ENCODE measurements around the gene CSHL1. TPM values are rescaled to one million over a fixed set of nuclear protein-coding genes. Genes with fewer than 3 reads are reported as not detected.

Gene CSHL1
- total RNA-seq, result not detected in 2 replicates

DNA sequence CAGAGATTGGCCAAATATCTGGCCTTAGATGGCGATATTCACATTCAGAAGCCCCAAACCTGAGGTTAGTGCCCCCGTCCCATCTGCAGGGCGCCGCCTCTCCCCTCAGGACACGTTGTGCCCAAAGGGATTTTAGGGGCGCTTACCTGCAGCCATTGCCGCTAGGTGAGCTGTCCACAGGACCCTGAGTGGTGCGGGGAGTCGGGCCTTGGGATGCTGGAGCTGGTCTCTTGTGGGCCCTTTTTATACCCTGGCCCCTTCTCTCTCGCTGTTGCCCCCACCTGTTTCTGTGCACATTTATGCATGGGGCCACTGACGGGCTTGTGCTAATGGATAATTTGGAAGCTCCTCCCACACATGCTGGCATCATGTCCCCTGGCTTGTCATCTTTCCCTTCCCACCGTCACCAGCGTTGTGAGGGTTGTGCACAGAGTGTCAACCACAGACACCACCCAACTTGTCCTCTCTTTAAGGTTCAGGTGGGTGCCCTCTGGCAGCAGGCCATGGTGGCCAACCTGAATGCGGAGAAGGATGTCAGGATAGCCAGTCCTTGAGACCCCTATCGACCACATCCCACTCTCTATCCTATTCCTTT, at the start of gene CSHL1:
Gene CSHL1, minus strand, starts transcription at position 218 of the 595 bp plus-strand sequence. Its CDS starts 62 bp downstream, at position 156.
- intact Hi-C loops (cut with micrococcal nuclease), result loop anchor here (1.0 to 5.0 kb wide), 5 partner anchors 40 to 371 kb away; no protein-coding TSS in a partner anchor
- peak within 1 kb of the TSS; percentile 35 for H3K27ac Mint-ChIP-seq
- CTCF ChIA-PET, result interaction anchor here (0.9 to 12.3 kb wide), 14 partner anchors 9 to 221 kb away, joined by 3 to 116 read pairs (median 11); partner anchors contain the start of genes CD79B, ERN1 and ICAM2

GRCh38 chr17:63960430-63960829, 49.4 kb upstream of the CSHL1 start:
- no peaks in the 10 kb centered on the region for H3K36me3 Mint-ChIP-seq (ENCODE audit: low read depth)
- POLR2A ChIA-PET, result no interaction called here
- H3K9me3 Mint-ChIP-seq, result no peaks in the 10 kb centered on the region
- intact Hi-C loops (cut with micrococcal nuclease), result no loop called here
- ATAC-seq (ENCODE audit: low read depth) (no peak), DNase-seq (no peak)
- H3K27ac Mint-ChIP-seq, result no peak overlapping the region
- H3K4me3 Mint-ChIP-seq, result no peak overlapping the region
- no peaks in the 10 kb centered on the region for H3K27me3 Mint-ChIP-seq
- H3K4me1 Mint-ChIP-seq, result peaks cover 16% of the 10 kb centered on the region
- TF ChIP-seq, protein P1, sequence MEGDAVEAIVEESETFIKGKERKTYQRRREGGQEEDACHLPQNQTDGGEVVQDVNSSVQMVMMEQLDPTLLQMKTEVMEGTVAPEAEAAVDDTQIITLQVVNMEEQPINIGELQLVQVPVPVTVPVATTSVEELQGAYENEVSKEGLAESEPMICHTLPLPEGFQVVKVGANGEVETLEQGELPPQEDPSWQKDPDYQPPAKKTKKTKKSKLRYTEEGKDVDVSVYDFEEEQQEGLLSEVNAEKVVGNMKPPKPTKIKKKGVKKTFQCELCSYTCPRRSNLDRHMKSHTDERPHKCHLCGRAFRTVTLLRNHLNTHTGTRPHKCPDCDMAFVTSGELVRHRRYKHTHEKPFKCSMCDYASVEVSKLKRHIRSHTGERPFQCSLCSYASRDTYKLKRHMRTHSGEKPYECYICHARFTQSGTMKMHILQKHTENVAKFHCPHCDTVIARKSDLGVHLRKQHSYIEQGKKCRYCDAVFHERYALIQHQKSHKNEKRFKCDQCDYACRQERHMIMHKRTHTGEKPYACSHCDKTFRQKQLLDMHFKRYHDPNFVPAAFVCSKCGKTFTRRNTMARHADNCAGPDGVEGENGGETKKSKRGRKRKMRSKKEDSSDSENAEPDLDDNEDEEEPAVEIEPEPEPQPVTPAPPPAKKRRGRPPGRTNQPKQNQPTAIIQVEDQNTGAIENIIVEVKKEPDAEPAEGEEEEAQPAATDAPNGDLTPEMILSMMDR (IDR thresholded peaks at IDR 0.05), result no peak
- CTCF ChIA-PET, result no interaction called here

More for the DNA sequence above, at the start of gene CSHL1:
- Mint-ChIP-seq H3K9me3 (no peaks in the 10 kb centered on the region), H3K36me3 (ENCODE audit: low read depth) (no peaks in the 10 kb centered on the region), H3K4me1 (peaks cover 45% of the 10 kb centered on the region), H3K27me3 (peaks cover 1% of the 10 kb centered on the region), H3K4me3 (no peak within 1 kb of the TSS)
- TF ChIP-seq, protein P1 (IDR thresholded peaks at IDR 0.05), result no peak
- POLR2A ChIA-PET, result interaction anchor here (0.5 to 12.9 kb wide), 8 partner anchors 10 to 235 kb away, joined by 3 to 272 read pairs (median 14); partner anchors contain the start of genes CD79B and ICAM2
- ATAC-seq (ENCODE audit: low read depth), result no peak
- peak; percentile 12 for DNase-seq

DNA sequence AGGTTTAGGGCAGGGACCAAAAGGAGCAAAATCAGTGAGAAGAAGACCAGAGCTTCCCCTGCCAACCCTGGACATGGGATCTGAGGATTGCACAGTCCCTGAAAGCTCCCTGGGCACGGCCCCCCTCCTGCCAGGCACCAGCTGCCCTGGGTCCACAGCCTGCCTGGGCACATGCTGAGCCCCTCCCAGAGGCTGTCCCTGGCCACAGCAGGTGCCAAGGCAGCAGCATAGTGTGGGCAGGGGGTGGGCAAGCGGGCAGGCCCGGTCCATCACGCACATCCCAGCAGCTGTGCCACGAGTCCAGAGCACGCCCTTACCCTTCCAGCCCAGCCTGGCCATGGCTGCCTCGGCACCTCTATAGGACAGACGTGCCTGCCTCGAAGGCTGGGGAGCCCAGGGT, 48.9 kb upstream of the CSHL1 start:
- DNase-seq (no peak), ATAC-seq (ENCODE audit: low read depth) (no peak)
- H3K27ac Mint-ChIP-seq, result no peak overlapping the region
- intact Hi-C loops (cut with micrococcal nuclease), result no loop called here
- H3K4me3 Mint-ChIP-seq, result no peak overlapping the region
- no peaks in the 10 kb centered on the region for H3K36me3 Mint-ChIP-seq (ENCODE audit: low read depth)
- ChIA-PET POLR2A (no interaction called here), CTCF (no interaction called here)
- peaks cover 19% of the 10 kb centered on the region for H3K4me1 Mint-ChIP-seq
- H3K9me3 Mint-ChIP-seq, result no peaks in the 10 kb centered on the region
- TF ChIP-seq, protein P1 (IDR thresholded peaks at IDR 0.05), result no peak
- H3K27me3 Mint-ChIP-seq, result no peaks in the 10 kb centered on the region

DNA sequence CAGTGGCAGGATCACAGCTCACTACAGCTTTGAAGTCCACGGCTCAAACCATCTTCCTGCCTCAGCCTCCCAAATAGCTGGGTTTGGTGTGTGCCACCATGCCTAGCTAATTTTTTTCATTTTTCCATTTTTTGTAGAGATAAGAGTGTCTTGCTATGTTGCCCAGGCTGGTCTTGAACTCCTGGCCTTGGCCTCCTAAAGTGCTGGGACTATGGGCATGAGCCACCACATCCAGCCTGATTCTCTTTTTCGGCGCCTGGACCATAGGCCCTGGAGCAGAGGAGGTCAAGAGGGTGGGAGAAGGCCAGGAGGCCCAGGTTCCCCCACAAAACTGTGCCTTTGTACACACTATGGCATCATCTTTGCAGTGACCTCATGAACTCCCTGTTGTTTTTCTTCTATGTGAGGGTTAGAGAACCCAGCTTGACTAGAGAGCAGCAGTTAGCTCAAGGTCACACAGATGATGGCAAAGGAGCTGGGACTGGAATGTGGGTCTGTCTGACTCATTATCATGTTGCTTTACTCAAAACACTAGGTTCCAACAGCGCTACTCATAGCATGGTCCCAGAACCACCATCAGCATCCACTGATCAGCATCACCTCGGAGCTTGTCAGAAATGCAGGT, 45.4 kb upstream of the CSHL1 start:
- ATAC-seq (ENCODE audit: low read depth) (no peak), DNase-seq (no peak)
- ChIA-PET POLR2A (interaction anchor here (1.2 to 1.9 kb wide), 3 partner anchors 10 to 189 kb away, joined by 4 to 10 read pairs (median 5); partner anchors contain the start of gene CD79B), CTCF (interaction anchor here (0.8 to 9.4 kb wide), 7 partner anchors 10 to 177 kb away, joined by 3 to 162 read pairs (median 4); partner anchors contain the start of gene GH1)
- TF ChIP-seq, protein P1 (IDR thresholded peaks at IDR 0.05), result no peak
- Mint-ChIP-seq H3K27me3 (no peaks in the 10 kb centered on the region), H3K36me3 (ENCODE audit: low read depth) (no peaks in the 10 kb centered on the region), H3K4me3 (no peak overlapping the region), H3K27ac (peak overlapping the region; percentile 11), H3K9me3 (no peaks in the 10 kb centered on the region), H3K4me1 (peaks cover 34% of the 10 kb centered on the region)
- intact Hi-C loops (cut with micrococcal nuclease), result no loop called here

DNA sequence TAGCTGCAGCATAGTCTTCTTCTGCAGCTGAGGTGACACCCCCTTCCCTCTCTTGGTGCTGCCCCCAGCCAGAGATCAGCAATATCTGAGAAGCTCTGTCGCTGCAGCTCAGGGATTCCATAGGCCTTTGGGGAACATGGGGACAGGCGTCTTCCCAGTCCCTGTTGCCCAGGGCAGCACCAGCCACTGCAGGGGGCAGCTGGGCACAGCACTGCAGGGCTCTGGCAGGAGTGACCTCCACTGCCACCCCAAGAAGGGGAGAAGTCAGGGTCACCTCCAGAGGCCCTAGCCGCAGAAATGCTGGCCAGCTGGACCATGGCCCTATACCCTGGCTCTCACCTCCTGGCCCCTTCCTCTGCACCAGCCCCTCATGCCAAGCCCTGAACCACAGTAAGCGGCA, 44.7 kb upstream of the CSHL1 start:
- CTCF ChIA-PET, result interaction anchor here (1.2 to 9.4 kb wide), 6 partner anchors 9 to 178 kb away, joined by 3 to 162 read pairs (median 12); partner anchors contain the start of gene GH1
- no peak for DNase-seq
- H3K27me3 Mint-ChIP-seq, result no peaks in the 10 kb centered on the region

More for the DNA sequence above, 44.7 kb upstream of the CSHL1 start:
- POLR2A ChIA-PET, result interaction anchor here (1.2 to 1.4 kb wide), 2 partner anchors 17 to 190 kb away, joined by 3 to 4 read pairs; partner anchors contain the start of gene SCN4A
- H3K27ac Mint-ChIP-seq, result peak overlapping the region; percentile 73
- no peaks in the 10 kb centered on the region for H3K36me3 Mint-ChIP-seq (ENCODE audit: low read depth)
- TF ChIP-seq, protein P1 (IDR thresholded peaks at IDR 0.05), result no peak
- peaks cover 34% of the 10 kb centered on the region for H3K4me1 Mint-ChIP-seq
- H3K9me3 Mint-ChIP-seq, result no peaks in the 10 kb centered on the region
- H3K4me3 Mint-ChIP-seq, result no peak overlapping the region
- intact Hi-C loops (cut with micrococcal nuclease), result loop anchor here (2.0 kb wide), 1 partner anchor 17 kb away; the partner anchor contains the start of gene SCN4A
- ATAC-seq (ENCODE audit: low read depth), result no peak
